ENCODE results near the gene PPIF. TPM values are rescaled to one million over a fixed set of nuclear protein-coding genes. Genes with fewer than 3 reads are reported as not detected.

The PPIF gene
- total and polyA plus RNA-seq, 3 donors from 2014 or later, result 80.1 to 106 (median 82.1) TPM

GRCh38 chr10:79301754-79302530 lies 45.3 kb upstream of the PPIF start:
- no peaks in the 10 kb centered on the region for H3K27me3 ChIP-seq
- H3K9me3 ChIP-seq, result no peaks in the 10 kb centered on the region
- H3K36me3 ChIP-seq (ENCODE audit: low read depth, missing control alignments), result no peaks in the 10 kb centered on the region
- 63 to 95% methylated on average over 2 to 19 of the region's 19 CpGs for WGBS, 2 donors
- no peak for TF ChIP-seq CTCF (IDR thresholded peaks at IDR 0.05)
- TF ChIP-seq POLR2A (IDR thresholded peaks at IDR 0.05), result no peak
- no peaks in the 10 kb centered on the region for H3K4me1 ChIP-seq
- no peak for DNase-seq
- intact Hi-C loops (cut with DNase I; ENCODE audit: low total_unique reads), result no loop called here
- no peak overlapping the region for H3K27ac ChIP-seq
- no peak overlapping the region for H3K4me3 ChIP-seq

GRCh38 chr10:79303631-79304478 lies 43.4 kb upstream of the PPIF start:
- TF ChIP-seq CTCF (IDR thresholded peaks at IDR 0.05) (no peak), POLR2A (IDR thresholded peaks at IDR 0.05) (no peak)
- Histone ChIP-seq H3K4me1 (no peaks in the 10 kb centered on the region), H3K36me3 (ENCODE audit: low read depth, missing control alignments) (no peaks in the 10 kb centered on the region), H3K27ac (no peak overlapping the region), H3K27me3 (no peaks in the 10 kb centered on the region), H3K4me3 (no peak overlapping the region), H3K9me3 (no peaks in the 10 kb centered on the region)
- WGBS, 2 donors, result 91 to 92% methylated on average over 24 to 25 of the region's 25 CpGs
- intact Hi-C loops (cut with DNase I; ENCODE audit: low total_unique reads), result no loop called here
- DNase-seq, result no peak

GRCh38 chr10:79304479-79305087 lies 42.7 kb upstream of the PPIF start:
- 92 to 94% methylated on average over 6 of the region's 6 CpGs for WGBS, 2 donors
- no peaks in the 10 kb centered on the region for H3K9me3 ChIP-seq
- no peaks in the 10 kb centered on the region for H3K27me3 ChIP-seq
- H3K36me3 ChIP-seq (ENCODE audit: low read depth, missing control alignments), result no peaks in the 10 kb centered on the region
- no peak overlapping the region for H3K27ac ChIP-seq
- no peak for DNase-seq
- no peak overlapping the region for H3K4me3 ChIP-seq
- TF ChIP-seq CTCF (IDR thresholded peaks at IDR 0.05) (no peak), POLR2A (IDR thresholded peaks at IDR 0.05) (no peak)
- intact Hi-C loops (cut with DNase I; ENCODE audit: low total_unique reads), result no loop called here
- no peaks in the 10 kb centered on the region for H3K4me1 ChIP-seq

GRCh38 chr10:79305515-79305914 lies 41.8 kb upstream of the PPIF start:
- no peak overlapping the region for H3K27ac ChIP-seq
- no peak for DNase-seq
- no peaks in the 10 kb centered on the region for H3K36me3 ChIP-seq (ENCODE audit: low read depth, missing control alignments)
- 85 to 90% methylated on average over 5 to 6 of the region's 8 CpGs for WGBS, 2 donors
- H3K27me3 ChIP-seq, result no peaks in the 10 kb centered on the region
- TF ChIP-seq POLR2A (IDR thresholded peaks at IDR 0.05) (no peak), CTCF (IDR thresholded peaks at IDR 0.05) (no peak)
- H3K4me1 ChIP-seq, result no peaks in the 10 kb centered on the region
- no peak overlapping the region for H3K4me3 ChIP-seq
- no peaks in the 10 kb centered on the region for H3K9me3 ChIP-seq
- intact Hi-C loops (cut with DNase I; ENCODE audit: low total_unique reads), result no loop called here

Data from testis (tissue), 3 donors.